Astrocyte (in vitro differentiated cells and primary cell): ENCODE measurements around the gene ZNF280C.

Source experiments
- CTCF ChIP-seq: IDR thresholded peaks from 2 replicates; pipeline ENCODE4 v1.5.1; 2011; ENCODE audit warnings: low read depth, mild to moderate bottlenecking, inconsistent platforms, low read length, moderate library complexity; ENCODE audit not compliant: insufficient read depth
- EZH2 ChIP-seq: IDR thresholded peaks from 2 replicates; pipeline ENCODE4 v1.6.1; 2012; ENCODE audit warnings: mild to moderate bottlenecking, low read length, inconsistent platforms; ENCODE audit not compliant: insufficient read depth

GRCh38 chrX:130251671-130252070, 17.0 kb downstream of the ZNF280C start:
- no peak for TF ChIP-seq CTCF
- TF ChIP-seq EZH2 = no peak
